AG04449 (cell line): ENCODE results near the gene CDK19.

Experiments
- CTCF ChIA-PET: fragments of 350-600 bp; formaldehyde crosslinking; extraction: SDS; loops from one replicate; lab custom pipeline; 2021; ENCODE audit warnings: antibody characterized with exemption; lab: Yijun Ruan, JAX
- POLR2A ChIA-PET: fragments of 400-600, 350-600 bp; formaldehyde crosslinking; extraction: SDS; loops from one replicate; lab custom pipeline; 2020; ENCODE audit warnings: antibody characterized with exemption, inconsistent platforms; lab: Yijun Ruan, JAX
- DNase-seq: peaks from one replicate; pipeline ENCODE4 v3.0.0-alpha.2; 2010; ENCODE audit warnings: low read depth, low spot score
- H3K4me3 ChIP-seq: 2 replicates; pipeline ENCODE4 v1.5.1; 2011; ENCODE audit warnings: low read depth, mild to moderate bottlenecking, control low read depth, low read length
- TF ChIP-seq, protein P1 (sequence below): IDR thresholded peaks from one replicate; pipeline ENCODE4 v1.5.1; 2011; ENCODE audit warnings: mild to moderate bottlenecking, moderate library complexity, low read length, control low read depth, inconsistent platforms; ENCODE audit not compliant: insufficient read depth; ENCODE audit errors: missing control alignments

The CDK19 gene

DNA sequence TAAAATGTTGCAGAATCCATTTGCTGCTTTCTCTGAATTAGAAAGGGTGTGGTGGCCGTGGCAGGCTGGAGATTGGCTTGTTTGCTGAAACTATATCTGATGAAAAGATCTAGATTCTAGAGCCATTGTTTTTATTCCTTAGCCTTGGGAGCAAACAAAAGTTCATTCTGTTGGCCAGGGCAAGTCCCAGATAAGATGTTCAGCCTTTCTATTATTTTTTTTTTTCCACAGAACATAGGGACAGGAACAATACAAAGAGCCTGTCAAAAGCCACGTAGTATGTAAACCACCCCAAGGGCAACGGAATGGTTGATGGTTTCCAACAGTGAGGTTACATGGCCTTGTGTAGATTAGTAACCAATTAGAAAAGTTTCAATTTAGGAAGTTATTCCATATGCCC lies 218.9 kb downstream of the CDK19 start:
- ChIA-PET POLR2A (no interaction called here), CTCF (no interaction called here)
- DNase-seq: no peak
- TF ChIP-seq, protein P1, sequence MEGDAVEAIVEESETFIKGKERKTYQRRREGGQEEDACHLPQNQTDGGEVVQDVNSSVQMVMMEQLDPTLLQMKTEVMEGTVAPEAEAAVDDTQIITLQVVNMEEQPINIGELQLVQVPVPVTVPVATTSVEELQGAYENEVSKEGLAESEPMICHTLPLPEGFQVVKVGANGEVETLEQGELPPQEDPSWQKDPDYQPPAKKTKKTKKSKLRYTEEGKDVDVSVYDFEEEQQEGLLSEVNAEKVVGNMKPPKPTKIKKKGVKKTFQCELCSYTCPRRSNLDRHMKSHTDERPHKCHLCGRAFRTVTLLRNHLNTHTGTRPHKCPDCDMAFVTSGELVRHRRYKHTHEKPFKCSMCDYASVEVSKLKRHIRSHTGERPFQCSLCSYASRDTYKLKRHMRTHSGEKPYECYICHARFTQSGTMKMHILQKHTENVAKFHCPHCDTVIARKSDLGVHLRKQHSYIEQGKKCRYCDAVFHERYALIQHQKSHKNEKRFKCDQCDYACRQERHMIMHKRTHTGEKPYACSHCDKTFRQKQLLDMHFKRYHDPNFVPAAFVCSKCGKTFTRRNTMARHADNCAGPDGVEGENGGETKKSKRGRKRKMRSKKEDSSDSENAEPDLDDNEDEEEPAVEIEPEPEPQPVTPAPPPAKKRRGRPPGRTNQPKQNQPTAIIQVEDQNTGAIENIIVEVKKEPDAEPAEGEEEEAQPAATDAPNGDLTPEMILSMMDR: no peak
- H3K4me3 ChIP-seq: no peak overlapping the region

- no peak for DNase-seq
- POLR2A ChIA-PET: no interaction called here
- H3K4me3 ChIP-seq: no peak overlapping the region
- TF ChIP-seq, protein P1: no peak
- CTCF ChIA-PET: no interaction called here
Observed at GRCh38 chr6:110595112-110595511, 220.2 kb downstream of the CDK19 start.

GRCh38 chr6:110593637-110594036 lies 221.6 kb downstream of the CDK19 start:
- CTCF ChIA-PET: no interaction called here

GRCh38 chr6:110592765-110593164 lies 222.5 kb downstream of the CDK19 start:
- CTCF ChIA-PET: interaction anchor here (0.6 kb wide), 1 partner anchor 517 kb away, joined by 3 read pairs; no protein-coding TSS in a partner anchor
- no peak overlapping the region for H3K4me3 ChIP-seq
- POLR2A ChIA-PET: no interaction called here
- TF ChIP-seq, protein P1: no peak
- no peak for DNase-seq

More at GRCh38 chr6:110593637-110594036, 221.6 kb downstream of the CDK19 start:
- DNase-seq: no peak
- POLR2A ChIA-PET: no interaction called here
- TF ChIP-seq, protein P1: no peak
- H3K4me3 ChIP-seq: no peak overlapping the region

- CTCF ChIA-PET: no interaction called here
- TF ChIP-seq, protein P1: no peak
- H3K4me3 ChIP-seq: no peak overlapping the region
- POLR2A ChIA-PET: no interaction called here
- no peak for DNase-seq
Observed at GRCh38 chr6:110590821-110591351, 224.4 kb downstream of the CDK19 start.

- ChIA-PET POLR2A (no interaction called here), CTCF (no interaction called here)
- no peak for DNase-seq
- no peak overlapping the region for H3K4me3 ChIP-seq
- TF ChIP-seq, protein P1: no peak
Observed at GRCh38 chr6:110589865-110590513, 225.3 kb downstream of the CDK19 start.
